GM12878 (cell line): ENCODE results near the gene GSE1.

Source experiments
- CTCF ChIP-seq, 3 experiments: IDR thresholded peaks in 2 of 3; conservative IDR thresholded peaks in 1 of 3; 2 replicates each; pipeline ENCODE4 v1.5.1; 2011; ENCODE audit warnings: low read depth in 3 of 3, low read length in 3 of 3, mild to moderate bottlenecking in 3 of 3, control low read depth in 2 of 3, moderate library complexity in 2 of 3, inconsistent platforms in 1 of 3, mixed read lengths in 1 of 3; ENCODE audit not compliant: control insufficient read depth in 2 of 3, insufficient read depth in 1 of 3; ENCODE audit errors: extremely low read depth in 1 of 3
- DPF2 ChIP-seq: fragments of 450-650 bp; IDR thresholded peaks from 2 replicates; pipeline ENCODE4 v1.6.1; 2017; ENCODE audit warnings: mild to moderate bottlenecking
- GATAD2B ChIP-seq: fragments of 450-650 bp; conservative IDR thresholded peaks from 2 replicates; pipeline ENCODE4 v1.6.1; 2017; ENCODE audit warnings: low read depth, mild to moderate bottlenecking, moderate library complexity
- NRF1 ChIP-seq: conservative IDR thresholded peaks from 2 replicates; pipeline ENCODE4 v1.6.1; 2011; ENCODE audit warnings: mild to moderate bottlenecking, low read depth, low read length, improper control_type of control experiment
- POLR2A ChIP-seq: IDR thresholded peaks from 2 replicates; pipeline ENCODE4 v1.6.1; 2011; ENCODE audit warnings: low read depth, mild to moderate bottlenecking, low read length
- RAD21 ChIP-seq: IDR thresholded peaks from 2 replicates; pipeline ENCODE4 v1.6.1; 2011; ENCODE audit warnings: mild to moderate bottlenecking, low read depth, low read length, moderate library complexity; ENCODE audit not compliant: insufficient read depth
- RFX5 ChIP-seq: IDR thresholded peaks from 2 replicates; pipeline ENCODE4 v1.6.1; 2011; ENCODE audit warnings: low read depth, low read length, improper control_type of control experiment
- TF ChIP-seq, protein P1 (sequence below): IDR thresholded peaks from 2 replicates; pipeline ENCODE4 v1.6.1; 2012; ENCODE audit warnings: mild to moderate bottlenecking, low read depth, low read length

- TF ChIP-seq RFX5 (no peak), DPF2 (no peak), RAD21 (no peak), CTCF (IDR thresholded peaks at IDR 0.05 in 2 of 3, conservative IDR thresholded peaks at IDR 0.05 in 1 of 3; ENCODE audit: control insufficient read depth in 2 of 3, extremely low read depth in 1 of 3, insufficient read depth in 1 of 3, low read depth in 3 of 3, low read length in 3 of 3) (no peak), GATAD2B (no peak), NRF1 (no peak), POLR2A (no peak)
- TF ChIP-seq, protein P1, sequence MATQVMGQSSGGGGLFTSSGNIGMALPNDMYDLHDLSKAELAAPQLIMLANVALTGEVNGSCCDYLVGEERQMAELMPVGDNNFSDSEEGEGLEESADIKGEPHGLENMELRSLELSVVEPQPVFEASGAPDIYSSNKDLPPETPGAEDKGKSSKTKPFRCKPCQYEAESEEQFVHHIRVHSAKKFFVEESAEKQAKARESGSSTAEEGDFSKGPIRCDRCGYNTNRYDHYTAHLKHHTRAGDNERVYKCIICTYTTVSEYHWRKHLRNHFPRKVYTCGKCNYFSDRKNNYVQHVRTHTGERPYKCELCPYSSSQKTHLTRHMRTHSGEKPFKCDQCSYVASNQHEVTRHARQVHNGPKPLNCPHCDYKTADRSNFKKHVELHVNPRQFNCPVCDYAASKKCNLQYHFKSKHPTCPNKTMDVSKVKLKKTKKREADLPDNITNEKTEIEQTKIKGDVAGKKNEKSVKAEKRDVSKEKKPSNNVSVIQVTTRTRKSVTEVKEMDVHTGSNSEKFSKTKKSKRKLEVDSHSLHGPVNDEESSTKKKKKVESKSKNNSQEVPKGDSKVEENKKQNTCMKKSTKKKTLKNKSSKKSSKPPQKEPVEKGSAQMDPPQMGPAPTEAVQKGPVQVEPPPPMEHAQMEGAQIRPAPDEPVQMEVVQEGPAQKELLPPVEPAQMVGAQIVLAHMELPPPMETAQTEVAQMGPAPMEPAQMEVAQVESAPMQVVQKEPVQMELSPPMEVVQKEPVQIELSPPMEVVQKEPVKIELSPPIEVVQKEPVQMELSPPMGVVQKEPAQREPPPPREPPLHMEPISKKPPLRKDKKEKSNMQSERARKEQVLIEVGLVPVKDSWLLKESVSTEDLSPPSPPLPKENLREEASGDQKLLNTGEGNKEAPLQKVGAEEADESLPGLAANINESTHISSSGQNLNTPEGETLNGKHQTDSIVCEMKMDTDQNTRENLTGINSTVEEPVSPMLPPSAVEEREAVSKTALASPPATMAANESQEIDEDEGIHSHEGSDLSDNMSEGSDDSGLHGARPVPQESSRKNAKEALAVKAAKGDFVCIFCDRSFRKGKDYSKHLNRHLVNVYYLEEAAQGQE, result no peak
These were observed 26.6 kb upstream of the GSE1 start for GRCh38 chr16:85586380-85587104.
